Measurements from ENCODE around the gene NEDD4L.

NEDD4L gene

GRCh38 chr18:58167073-58167472, 123.0 kb downstream of the NEDD4L start:
- TF ChIP-seq TSHZ2 (CRISPR knock-in tag; IDR thresholded peaks at IDR 0.05) (no peak), PPARA (CRISPR knock-in tag; IDR thresholded peaks at IDR 0.05; ENCODE audit: borderline replicate concordance) (no peak), BACH2 (CRISPR knock-in tag; IDR thresholded peaks at IDR 0.05; ENCODE audit: borderline replicate concordance) (no peak), ISL1 (CRISPR knock-in tag; IDR thresholded peaks at IDR 0.05) (no peak), ZNF70 (CRISPR knock-in tag; IDR thresholded peaks at IDR 0.05) (no peak), TOX (CRISPR knock-in tag; IDR thresholded peaks at IDR 0.05; ENCODE audit: borderline replicate concordance) (no peak), SNAI2 (CRISPR knock-in tag; IDR thresholded peaks at IDR 0.05) (no peak), ZFP3 (CRISPR knock-in tag; IDR thresholded peaks at IDR 0.05) (no peak), RARB (CRISPR knock-in tag; IDR thresholded peaks at IDR 0.05) (no peak), TCF4 (CRISPR knock-in tag; IDR thresholded peaks at IDR 0.05; ENCODE audit: borderline replicate concordance) (no peak), CSDC2 (CRISPR knock-in tag; IDR thresholded peaks at IDR 0.05) (no peak), ARNTL (CRISPR knock-in tag; IDR thresholded peaks at IDR 0.05; ENCODE audit: borderline replicate concordance, low read depth) (no peak), ZFP30 (CRISPR knock-in tag; IDR thresholded peaks at IDR 0.05) (no peak), CREB5 (CRISPR knock-in tag; IDR thresholded peaks at IDR 0.05; ENCODE audit: low read depth) (no peak), GLIS3 (CRISPR knock-in tag; IDR thresholded peaks at IDR 0.05) (no peak)
- no peak for ATAC-seq

- TF ChIP-seq PATZ1 (CRISPR knock-in tag; IDR thresholded peaks at IDR 0.05; ENCODE audit: borderline replicate concordance) (no peak), POU6F1 (CRISPR knock-in tag; IDR thresholded peaks at IDR 0.05; ENCODE audit: borderline replicate concordance, low read depth) (no peak), CREB5 (CRISPR knock-in tag; IDR thresholded peaks at IDR 0.05; ENCODE audit: low read depth) (no peak), TSHZ2 (CRISPR knock-in tag; IDR thresholded peaks at IDR 0.05) (no peak), ZNF70 (CRISPR knock-in tag; IDR thresholded peaks at IDR 0.05) (no peak), TCF4 (CRISPR knock-in tag; IDR thresholded peaks at IDR 0.05; ENCODE audit: borderline replicate concordance) (no peak), ZNF8 (CRISPR knock-in tag; IDR thresholded peaks at IDR 0.05) (no peak), TOX (CRISPR knock-in tag; IDR thresholded peaks at IDR 0.05; ENCODE audit: borderline replicate concordance) (no peak), ZFP30 (CRISPR knock-in tag; IDR thresholded peaks at IDR 0.05) (no peak), SNAI2 (CRISPR knock-in tag; IDR thresholded peaks at IDR 0.05) (no peak), CSDC2 (CRISPR knock-in tag; IDR thresholded peaks at IDR 0.05) (no peak), ISL1 (CRISPR knock-in tag; IDR thresholded peaks at IDR 0.05) (no peak), RARB (CRISPR knock-in tag; IDR thresholded peaks at IDR 0.05) (no peak), PPARA (CRISPR knock-in tag; IDR thresholded peaks at IDR 0.05; ENCODE audit: borderline replicate concordance) (no peak), ESRRG (CRISPR knock-in tag; IDR thresholded peaks at IDR 0.05) (no peak), BACH2 (CRISPR knock-in tag; IDR thresholded peaks at IDR 0.05; ENCODE audit: borderline replicate concordance) (no peak), ZNF565 (CRISPR knock-in tag; conservative IDR thresholded peaks at IDR 0.05; ENCODE audit: low read depth) (no peak), ZC3H10 (CRISPR knock-in tag; IDR thresholded peaks at IDR 0.05) (no peak), CSRNP3 (CRISPR knock-in tag; IDR thresholded peaks at IDR 0.05) (no peak)
- no peak for ATAC-seq
These were observed 124.2 kb downstream of the NEDD4L start for GRCh38 chr18:58168221-58168620.
